GM11168 (cell line): ENCODE results near the gene NAPG.

Source experiments
- in situ Hi-C: fragments of 300-500 bp; cut with MboI; formaldehyde crosslinking; loops from one replicate; pipeline ENCODE4 v1.12.0; 2022; ENCODE audit warnings: low sequenced_read_pairs; ENCODE audit not compliant: unreplicated experiment

The NAPG gene

GRCh38 chr18:10511236-10511635 is 14.6 kb upstream of the NAPG start:
- in situ Hi-C loops = no loop called here

- in situ Hi-C loops = no loop called here
Observed at GRCh38 chr18:10514082-10514481, 11.7 kb upstream of the NAPG start.

- in situ Hi-C loops = no loop called here
Observed at GRCh38 chr18:10514601-10515000, 11.2 kb upstream of the NAPG start.

- in situ Hi-C loops = no loop called here
Observed at GRCh38 chr18:10515456-10515855, 10.4 kb upstream of the NAPG start.

- in situ Hi-C loops = no loop called here
Observed at GRCh38 chr18:10516078-10516477, 9.7 kb upstream of the NAPG start.

- in situ Hi-C loops = no loop called here
Observed at GRCh38 chr18:10518595-10519255, 7.1 kb upstream of the NAPG start.

- in situ Hi-C loops = no loop called here
Observed at GRCh38 chr18:10519366-10519765, 6.5 kb upstream of the NAPG start.

- in situ Hi-C loops = loop anchor here (5.0 kb wide), 1 partner anchor 548 kb away; no protein-coding TSS in a partner anchor
Observed at GRCh38 chr18:10519999-10520935, 5.6 kb upstream of the NAPG start.

- in situ Hi-C loops = loop anchor here (5.0 kb wide), 1 partner anchor 549 kb away; no protein-coding TSS in a partner anchor
Observed at GRCh38 chr18:10521566-10521965, 4.3 kb upstream of the NAPG start.

- in situ Hi-C loops = loop anchor here (5.0 kb wide), 1 partner anchor 550 kb away; no protein-coding TSS in a partner anchor
Observed at GRCh38 chr18:10522574-10522973, 3.3 kb upstream of the NAPG start.

GRCh38 chr18:10523544-10523943 is 2.3 kb upstream of the NAPG start:
- in situ Hi-C loops = loop anchor here (5.0 kb wide), 1 partner anchor 551 kb away; no protein-coding TSS in a partner anchor

- in situ Hi-C loops = loop anchor here (5.0 kb wide), 1 partner anchor 552 kb away; no protein-coding TSS in a partner anchor
Observed at GRCh38 chr18:10524507-10525370, 1.1 kb upstream of the NAPG start.

- in situ Hi-C loops = no loop called here
Observed at GRCh38 chr18:10525371-10525691, 496 bp upstream of the NAPG start.

GRCh38 chr18:10526561-10526949 is 728 bp downstream of the NAPG start:
- in situ Hi-C loops = no loop called here

GRCh38 chr18:10528439-10528838 is 2.6 kb downstream of the NAPG start:
- in situ Hi-C loops = no loop called here

- in situ Hi-C loops = no loop called here
Observed at GRCh38 chr18:10530002-10530401, 4.2 kb downstream of the NAPG start.

- in situ Hi-C loops = no loop called here
Observed at GRCh38 chr18:10530852-10531251, 5.0 kb downstream of the NAPG start.

GRCh38 chr18:10533111-10533510 is 7.3 kb downstream of the NAPG start:
- in situ Hi-C loops = no loop called here

- in situ Hi-C loops = no loop called here
Observed at GRCh38 chr18:10536280-10536679, 10.5 kb downstream of the NAPG start.

- in situ Hi-C loops = no loop called here
Observed at GRCh38 chr18:10537765-10538164, 11.9 kb downstream of the NAPG start.
